Measurements from ENCODE around the gene CCDC134. TPM values are rescaled to one million over a fixed set of nuclear protein-coding genes. Genes with fewer than 3 reads are reported as not detected.
A peak's percentile ranks its signal among the peaks of the same experiment; 100 is the strongest.

Gene CCDC134
- total RNA-seq, 1 donor: 8.3 TPM

GRCh38 chr22:41798736-41799135 is 1.7 kb upstream of the CCDC134 start:
- no peak for DNase-seq (ENCODE audit: insufficient read length, low spot score, missing footprints)
- Histone ChIP-seq H3K4me1 (ENCODE audit: insufficient read depth, low read length) (peaks cover 12% of the 10 kb centered on the region), H4K20me1 (ENCODE audit: insufficient read depth, low read length) (no peaks in the 10 kb centered on the region), H3K9me3 (ENCODE audit: low read depth, low read length) (no peaks in the 10 kb centered on the region), H3K36me3 (ENCODE audit: insufficient read depth, low read length) (no peaks in the 10 kb centered on the region), H3K27me3 (ENCODE audit: insufficient read depth, low read length) (no peaks in the 10 kb centered on the region), H2AFZ (ENCODE audit: low read length) (no peak overlapping the region), H3K4me3 (ENCODE audit: insufficient read depth, low read length) (no peak overlapping the region), H3K27ac (ENCODE audit: low read depth, low read length) (no peak overlapping the region), H3K79me2 (ENCODE audit: insufficient read depth, low read length) (peaks cover 16% of the 10 kb centered on the region), H3K4me2 (ENCODE audit: insufficient read depth, low read length) (no peak overlapping the region)
- TF ChIP-seq CTCF (IDR thresholded peaks at IDR 0.05; ENCODE audit: extremely low read depth, low read depth, low read length): no peak

GRCh38 chr22:41799486-41800347 is 762 bp upstream of the CCDC134 start:
- no peak for TF ChIP-seq CTCF (IDR thresholded peaks at IDR 0.05; ENCODE audit: extremely low read depth, low read depth, low read length)
- DNase-seq (ENCODE audit: insufficient read length, low spot score, missing footprints): peak; percentile 90
- peaks cover 12% of the 10 kb centered on the region for H3K4me1 ChIP-seq (ENCODE audit: insufficient read depth, low read length)
- H3K79me2 ChIP-seq (ENCODE audit: insufficient read depth, low read length): peaks cover 16% of the 10 kb centered on the region
- H3K36me3 ChIP-seq (ENCODE audit: insufficient read depth, low read length): no peaks in the 10 kb centered on the region
- peak overlapping the region; percentile 37 for H3K27ac ChIP-seq (ENCODE audit: low read depth, low read length)
- peak overlapping the region; percentile 90 for H2AFZ ChIP-seq (ENCODE audit: low read length)
- H3K4me3 ChIP-seq (ENCODE audit: insufficient read depth, low read length): peak overlapping the region; percentile 99
- no peaks in the 10 kb centered on the region for H4K20me1 ChIP-seq (ENCODE audit: insufficient read depth, low read length)
- H3K9me3 ChIP-seq (ENCODE audit: low read depth, low read length): no peaks in the 10 kb centered on the region
- peak overlapping the region; percentile 92 for H3K4me2 ChIP-seq (ENCODE audit: insufficient read depth, low read length)
- H3K27me3 ChIP-seq (ENCODE audit: insufficient read depth, low read length): no peaks in the 10 kb centered on the region

- Histone ChIP-seq H3K9me3 (ENCODE audit: low read depth, low read length) (no peaks in the 10 kb centered on the region), H3K36me3 (ENCODE audit: insufficient read depth, low read length) (no peaks in the 10 kb centered on the region), H3K27ac (ENCODE audit: low read depth, low read length) (peak overlapping the region; percentile 37), H3K79me2 (ENCODE audit: insufficient read depth, low read length) (peaks cover 16% of the 10 kb centered on the region), H3K4me3 (ENCODE audit: insufficient read depth, low read length) (peak overlapping the region; percentile 99), H3K4me1 (ENCODE audit: insufficient read depth, low read length) (peaks cover 12% of the 10 kb centered on the region), H3K27me3 (ENCODE audit: insufficient read depth, low read length) (no peaks in the 10 kb centered on the region), H4K20me1 (ENCODE audit: insufficient read depth, low read length) (no peaks in the 10 kb centered on the region), H3K4me2 (ENCODE audit: insufficient read depth, low read length) (peak overlapping the region; percentile 92), H2AFZ (ENCODE audit: low read length) (peak overlapping the region; percentile 90)
- TF ChIP-seq CTCF (IDR thresholded peaks at IDR 0.05; ENCODE audit: extremely low read depth, low read depth, low read length): no peak
- peak; percentile 67 for DNase-seq (ENCODE audit: insufficient read length, low spot score, missing footprints)
Observed at GRCh38 chr22:41801147-41801819, 804 bp downstream of the CCDC134 start.

- TF ChIP-seq CTCF (IDR thresholded peaks at IDR 0.05; ENCODE audit: extremely low read depth, low read depth, low read length): no peak
- H3K4me1 ChIP-seq (ENCODE audit: insufficient read depth, low read length): peaks cover 12% of the 10 kb centered on the region
- H3K36me3 ChIP-seq (ENCODE audit: insufficient read depth, low read length): no peaks in the 10 kb centered on the region
- H2AFZ ChIP-seq (ENCODE audit: low read length): no peak overlapping the region
- no peaks in the 10 kb centered on the region for H3K9me3 ChIP-seq (ENCODE audit: low read depth, low read length)
- H3K4me3 ChIP-seq (ENCODE audit: insufficient read depth, low read length): no peak overlapping the region
- no peaks in the 10 kb centered on the region for H3K27me3 ChIP-seq (ENCODE audit: insufficient read depth, low read length)
- H3K79me2 ChIP-seq (ENCODE audit: insufficient read depth, low read length): peaks cover 16% of the 10 kb centered on the region
- no peak overlapping the region for H3K27ac ChIP-seq (ENCODE audit: low read depth, low read length)
- peak overlapping the region; percentile 92 for H3K4me2 ChIP-seq (ENCODE audit: insufficient read depth, low read length)
- DNase-seq (ENCODE audit: insufficient read length, low spot score, missing footprints): peak; percentile 61
- H4K20me1 ChIP-seq (ENCODE audit: insufficient read depth, low read length): no peaks in the 10 kb centered on the region
Observed at GRCh38 chr22:41801886-41802285, 1.4 kb downstream of the CCDC134 start.

Measured in osteoblast (primary cell).